Measurements from ENCODE around the gene DEF6. TPM values are rescaled to one million over a fixed set of nuclear protein-coding genes. Genes with fewer than 3 reads are reported as not detected.

The DEF6 gene
- total RNA-seq, 2 donors from 2014 or later: 82.3 to 105 TPM

- DNase-seq (ENCODE audit: low spot score): peak; percentile 87
- Mint-ChIP-seq H3K27me3 (no peaks in the 10 kb centered on the region), H3K27ac (peak overlapping the region; percentile 81 to 94), H3K36me3 (peaks cover 9% of the 10 kb centered on the region), H3K9me3 (no peaks in the 10 kb centered on the region), H3K4me3 (peak overlapping the region; percentile 77), H3K4me1 (ENCODE audit: low read depth in 2 of 2) (peaks cover 48 to 51% of the 10 kb centered on the region in 2 donors)
- peak; percentile 92 for ATAC-seq
Observed at GRCh38 chr6:35370124-35370741, 72.6 kb downstream of the DEF6 start.

- peaks cover 43 to 48% of the 10 kb centered on the region in 2 donors for H3K4me1 Mint-ChIP-seq (ENCODE audit: low read depth in 2 of 2)
- no peak for ATAC-seq
- H3K27me3 Mint-ChIP-seq: no peaks in the 10 kb centered on the region
Observed at GRCh38 chr6:35370785-35371493, 73.3 kb downstream of the DEF6 start.

More at GRCh38 chr6:35370785-35371493, 73.3 kb downstream of the DEF6 start:
- Mint-ChIP-seq H3K9me3 (no peaks in the 10 kb centered on the region), H3K27ac (peak overlapping the region; percentile 81 to 94), H3K36me3 (peaks cover 9% of the 10 kb centered on the region), H3K4me3 (peak overlapping the region; percentile 77)
- DNase-seq (ENCODE audit: low spot score): no peak

Other genes with a start within 250 kb of the DEF6 start
- not detected for gene TCP11, start 156.5 kb upstream of the DEF6 start, total RNA-seq
- under 1 TPM in 1 of 2 donors, not detected in 1; 0.14 TPM for gene SCUBE3, start 83.9 kb upstream of the DEF6 start, total RNA-seq
- gene ZNF76, start 38.1 kb upstream of the DEF6 start, total RNA-seq: 10 to 100 TPM; 24.0 to 52.2 TPM
- gene PPARD, start 44.7 kb downstream of the DEF6 start, total RNA-seq: 10 to 100 TPM; 19.6 to 19.9 TPM
- 10 to 100 TPM; 10.4 to 27.3 TPM for gene FANCE, start 154.5 kb downstream of the DEF6 start, total RNA-seq
- gene RPL10A, start 170.6 kb downstream of the DEF6 start, total RNA-seq: 1,000 to 10,000 TPM in 1 of 2 donors, 100 to 1,000 TPM in 1; 874 to 1,110 TPM
- under 1 TPM; 0.24 to 0.25 TPM for gene TEAD3, start 199.3 kb downstream of the DEF6 start, total RNA-seq
- gene TULP1, start 215.1 kb downstream of the DEF6 start, total RNA-seq: not detected

Measured in natural killer cell treated with Interleukin-12 subunit alpha and Interleukin-12 subunit beta and Interleukin-15 and Interleukin-18, amount 100 ng/mL, for 72 hours (primary cell).